ENCODE results near the gene LHFPL2. TPM values are rescaled to one million over a fixed set of nuclear protein-coding genes. Genes with fewer than 3 reads are reported as not detected.

The LHFPL2 gene
- total RNA-seq, 1 donor from 2014 or later: 40.6 TPM

GRCh38 chr5:78644741-78645300, 3.8 kb downstream of the LHFPL2 start:
- H3K36me3 ChIP-seq: no peaks in the 10 kb centered on the region
- H3K9me3 ChIP-seq: no peaks in the 10 kb centered on the region
- H3K27me3 ChIP-seq (ENCODE audit: low read depth): no peaks in the 10 kb centered on the region
- DNase-seq (no peak), ATAC-seq (no peak)
- no peak for TF ChIP-seq CTCF (IDR thresholded peaks at IDR 0.05)
- peaks cover 22% of the 10 kb centered on the region for H3K4me1 ChIP-seq
- H3K27ac ChIP-seq: no peak overlapping the region
- H3K4me3 ChIP-seq: no peak overlapping the region
- intact Hi-C loops (cut with DNase I): no loop called here

GRCh38 chr5:78644129-78644528, 4.4 kb downstream of the LHFPL2 start:
- H3K27me3 ChIP-seq (ENCODE audit: low read depth): no peaks in the 10 kb centered on the region
- H3K9me3 ChIP-seq: no peaks in the 10 kb centered on the region
- H3K4me1 ChIP-seq: peaks cover 19% of the 10 kb centered on the region
- DNase-seq: no peak
- H3K27ac ChIP-seq: no peak overlapping the region
- H3K4me3 ChIP-seq: no peak overlapping the region
- no peak for ATAC-seq
- no peak for TF ChIP-seq CTCF (IDR thresholded peaks at IDR 0.05)
- H3K36me3 ChIP-seq: no peaks in the 10 kb centered on the region
- intact Hi-C loops (cut with DNase I): no loop called here

GRCh38 chr5:78642701-78643100, 5.9 kb downstream of the LHFPL2 start:
- ATAC-seq: no peak
- no peak for DNase-seq
- Histone ChIP-seq H3K36me3 (no peaks in the 10 kb centered on the region), H3K27me3 (ENCODE audit: low read depth) (no peaks in the 10 kb centered on the region), H3K27ac (no peak overlapping the region), H3K4me1 (peaks cover 21% of the 10 kb centered on the region), H3K4me3 (no peak overlapping the region), H3K9me3 (no peaks in the 10 kb centered on the region)
- TF ChIP-seq CTCF (IDR thresholded peaks at IDR 0.05): no peak
- intact Hi-C loops (cut with DNase I): no loop called here

GRCh38 chr5:78640662-78641474, 7.7 kb downstream of the LHFPL2 start:
- H3K27ac ChIP-seq: no peak overlapping the region
- no peaks in the 10 kb centered on the region for H3K9me3 ChIP-seq
- intact Hi-C loops (cut with DNase I): no loop called here
- ATAC-seq (no peak), DNase-seq (no peak)
- no peaks in the 10 kb centered on the region for H3K27me3 ChIP-seq (ENCODE audit: low read depth)
- no peak for TF ChIP-seq CTCF (IDR thresholded peaks at IDR 0.05)
- peaks cover 11% of the 10 kb centered on the region for H3K4me1 ChIP-seq
- no peaks in the 10 kb centered on the region for H3K36me3 ChIP-seq
- H3K4me3 ChIP-seq: no peak overlapping the region

GRCh38 chr5:78639791-78640190, 8.8 kb downstream of the LHFPL2 start:
- ATAC-seq (no peak), DNase-seq (no peak)
- Histone ChIP-seq H3K36me3 (no peaks in the 10 kb centered on the region), H3K9me3 (no peaks in the 10 kb centered on the region), H3K4me1 (peaks cover 11% of the 10 kb centered on the region), H3K27ac (no peak overlapping the region), H3K4me3 (no peak overlapping the region), H3K27me3 (ENCODE audit: low read depth) (no peaks in the 10 kb centered on the region)
- no peak for TF ChIP-seq CTCF (IDR thresholded peaks at IDR 0.05)
- intact Hi-C loops (cut with DNase I): no loop called here
